LHCN-M2 (cell line): ENCODE data around the gene ATN1. TPM values are rescaled to one million over a fixed set of nuclear protein-coding genes. Genes with fewer than 3 reads are reported as not detected.

Source experiments
- DNase-seq: peaks from one replicate; pipeline ENCODE4 v3.0.0-alpha.2; 2012; ENCODE audit warnings: low read depth
- total RNA-seq: library from RNA; depleted of rRNA; stranded (reverse); fragments of >200 nt; gene quantifications from 2 replicates; pipeline ENCODE4 v1.2.3, GENCODE V29; 2014

Gene ATN1
- total RNA-seq, 1 experiment from 2014 or later, result 15.4 TPM

DNA sequence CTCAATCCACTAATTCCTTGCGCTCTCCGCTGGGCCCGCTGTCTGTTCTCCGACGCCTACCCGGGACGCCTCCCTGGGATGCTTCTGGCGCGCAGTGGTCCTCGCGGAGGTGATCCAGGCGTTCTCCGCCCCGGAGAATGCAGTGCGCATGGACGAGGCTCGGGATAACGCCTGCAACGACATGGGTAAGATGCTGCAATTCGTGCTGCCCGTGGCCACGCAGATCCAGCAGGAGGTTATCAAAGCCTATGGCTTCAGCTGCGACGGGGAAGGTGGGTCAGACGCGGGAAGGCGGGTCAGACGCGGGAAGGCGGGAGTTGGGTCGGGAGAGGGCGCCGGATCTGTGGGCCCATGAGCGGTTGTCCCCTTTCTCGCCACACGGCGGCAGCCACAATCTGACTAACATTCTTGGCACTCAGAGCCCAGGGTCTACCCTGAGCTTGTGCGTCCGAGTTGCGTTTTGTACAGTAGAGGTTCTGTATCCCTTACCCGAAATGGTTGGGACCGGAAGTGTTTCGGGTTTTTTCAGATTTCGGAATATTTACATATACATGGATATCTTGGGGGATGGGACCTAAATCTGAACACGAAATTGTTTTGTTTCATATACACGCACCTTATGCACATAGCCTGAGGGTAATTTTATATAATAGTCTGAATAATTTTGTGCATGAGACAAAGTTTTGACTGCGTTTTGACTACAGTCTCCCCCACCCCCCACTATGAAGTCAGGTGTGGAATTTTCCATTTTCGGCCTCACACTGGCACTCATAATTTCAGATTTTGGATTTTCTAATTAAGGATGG lies 16.8 kb downstream of the ATN1 start:
- DNase-seq, result peak; percentile 90

DNA sequence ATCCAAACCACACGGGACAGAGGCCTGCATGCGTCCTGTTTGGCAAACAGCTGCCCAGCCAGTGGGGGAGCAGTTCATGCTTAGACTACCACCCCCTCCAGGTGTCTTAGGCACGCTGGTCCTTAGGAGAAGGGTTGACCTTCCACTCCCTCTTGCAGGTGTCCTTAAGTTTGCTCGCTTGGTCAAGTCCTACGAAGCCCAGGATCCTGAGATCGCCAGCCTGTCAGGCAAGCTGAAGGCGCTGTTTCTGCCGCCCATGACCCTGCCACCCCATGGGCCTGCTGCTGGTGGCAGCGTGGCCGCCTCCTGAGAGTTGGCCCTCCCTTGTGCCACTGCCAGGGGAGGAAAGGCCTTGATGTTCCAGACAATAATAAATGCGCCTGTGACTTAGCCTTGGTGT lies 17.9 kb downstream of the ATN1 start:
- DNase-seq, result no peak

DNA sequence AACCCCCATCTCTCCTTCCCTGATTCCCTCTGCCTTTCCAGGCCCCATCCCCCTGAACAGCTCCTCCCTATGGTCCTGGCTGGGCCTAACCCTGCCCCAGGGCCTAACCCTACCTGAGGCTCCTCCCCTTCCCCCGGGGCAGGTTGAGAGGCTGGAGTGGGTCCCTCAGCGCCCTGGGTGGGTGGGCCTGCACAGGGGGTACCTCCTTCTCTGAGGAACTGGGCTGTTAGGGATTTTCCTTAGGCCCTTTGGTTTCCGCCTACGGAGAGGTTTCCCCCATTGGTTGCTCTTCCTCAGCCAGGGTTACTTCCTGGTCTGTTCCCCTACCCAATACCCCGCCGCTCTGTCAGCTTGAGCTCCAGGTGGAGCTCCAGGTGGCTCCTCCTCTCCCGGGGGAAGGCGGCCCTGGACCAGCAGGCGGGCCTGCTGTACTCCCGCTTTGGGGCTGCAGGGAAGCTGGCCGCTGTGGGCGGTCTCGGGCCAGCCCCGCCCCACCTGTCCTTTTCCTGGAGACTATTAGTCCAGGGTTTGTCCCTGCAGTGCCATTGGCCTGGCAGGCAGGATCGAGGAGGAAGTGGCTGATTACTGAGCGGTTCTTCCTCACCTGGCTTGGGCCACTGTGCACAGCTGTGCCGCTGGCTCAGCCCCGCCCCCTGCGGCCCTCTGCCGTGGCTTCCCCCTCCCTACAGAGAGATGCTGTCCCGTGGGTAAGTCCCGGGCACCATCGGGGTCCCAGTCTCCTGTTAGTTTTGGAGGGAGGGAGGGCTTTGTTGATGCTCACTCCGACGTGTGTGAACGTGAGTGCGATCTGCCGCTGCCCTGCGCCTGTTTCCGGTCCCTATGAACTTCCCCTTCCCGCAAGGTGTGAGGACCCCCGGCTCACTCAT lies 18.5 kb downstream of the ATN1 start:
- no peak for DNase-seq

DNA sequence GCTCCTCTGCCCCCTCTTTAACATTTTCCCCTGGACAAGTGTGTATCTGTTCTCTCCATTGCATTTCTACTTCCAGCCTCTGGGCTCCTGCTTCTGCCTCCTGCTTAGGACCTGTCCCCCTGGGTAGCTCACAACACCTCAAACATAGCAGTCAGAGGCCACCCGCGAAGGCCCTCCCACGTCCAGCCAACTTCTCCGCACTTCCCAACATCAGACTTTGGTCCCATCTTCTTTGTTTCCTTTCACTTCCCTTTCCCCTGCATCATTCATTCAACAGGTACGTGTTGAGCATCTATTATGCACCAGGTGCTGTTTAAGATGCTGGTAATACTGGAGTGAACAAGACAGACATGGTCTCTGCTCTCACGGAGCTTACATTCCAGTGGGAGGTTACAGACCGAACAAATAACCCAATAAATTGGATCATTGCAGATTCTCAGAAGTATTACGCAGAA lies 19.2 kb downstream of the ATN1 start:
- DNase-seq, result no peak

DNA sequence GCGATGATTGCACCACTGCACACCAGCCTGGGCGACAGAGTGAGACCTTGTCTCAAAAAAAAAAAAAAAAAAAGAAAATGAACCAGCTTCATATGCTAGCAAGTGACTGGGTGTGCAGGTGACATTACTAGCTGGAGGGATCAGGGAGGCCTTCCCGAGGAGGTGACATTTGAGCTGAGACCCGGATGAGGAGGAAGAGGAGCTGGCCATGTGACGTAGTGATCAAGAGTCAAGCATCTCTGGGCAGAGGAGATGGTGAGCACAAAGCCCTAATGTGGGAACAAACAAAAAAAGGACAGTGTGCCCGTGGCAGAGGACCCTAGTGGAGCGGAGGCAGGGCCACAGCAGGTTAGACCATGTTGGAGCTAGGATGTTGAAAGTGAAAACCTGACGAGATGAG lies 19.9 kb downstream of the ATN1 start:
- DNase-seq, result no peak

DNA sequence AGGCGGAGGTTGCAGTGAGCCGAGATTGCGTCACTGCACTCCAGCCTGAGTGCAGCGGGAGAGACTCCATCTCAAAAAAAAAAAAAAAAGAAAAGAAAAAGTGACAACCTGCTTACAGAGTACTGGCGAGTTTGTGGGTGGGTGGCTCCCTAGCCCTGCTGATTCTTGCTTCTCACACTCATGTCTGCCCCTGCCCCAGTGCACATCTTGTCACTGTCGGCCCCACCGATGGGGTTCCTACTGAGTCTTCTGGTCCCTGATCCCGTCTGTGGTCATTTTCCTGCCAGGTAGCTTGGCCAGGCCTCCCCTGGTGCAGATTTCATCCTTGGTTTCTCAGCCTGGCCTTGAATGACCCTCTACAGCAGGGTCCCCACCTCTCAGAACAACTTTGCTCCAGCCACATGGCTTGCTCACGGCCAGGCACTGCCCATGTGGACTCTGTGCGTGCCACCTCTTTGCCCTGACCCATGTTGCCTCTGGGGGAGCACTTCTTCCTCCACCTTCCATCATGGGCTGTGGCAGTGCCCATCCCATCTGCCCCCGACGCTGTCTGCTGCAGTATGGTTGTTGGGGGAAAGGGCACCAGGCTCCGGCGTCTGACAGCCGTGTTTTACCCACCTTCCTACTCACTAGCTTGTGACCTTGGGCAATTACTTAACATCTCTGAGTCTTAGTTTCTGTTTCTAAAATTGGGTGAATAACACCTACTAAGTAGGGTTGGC lies 21.3 kb downstream of the ATN1 start:
- no peak for DNase-seq

DNA sequence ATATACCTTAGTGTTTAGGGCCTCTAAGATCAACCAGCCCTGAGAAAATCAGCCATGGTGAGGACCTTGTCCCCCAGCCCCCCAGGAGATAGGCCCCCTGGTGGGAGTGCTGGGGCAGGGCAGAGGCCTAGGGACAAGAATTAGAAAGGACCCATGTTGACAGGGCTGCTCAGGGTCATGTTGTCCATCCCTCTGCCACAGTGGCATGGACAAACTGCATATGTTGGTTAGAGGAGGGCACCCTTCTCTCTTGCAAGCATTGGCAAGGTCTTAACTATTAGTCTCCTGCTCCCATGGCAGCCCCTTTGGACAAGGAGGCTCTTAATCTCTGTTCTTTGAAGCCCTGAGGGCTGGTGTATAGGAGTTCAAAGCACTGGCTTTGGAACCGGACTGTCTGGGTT lies 22.6 kb downstream of the ATN1 start:
- no peak for DNase-seq

DNA sequence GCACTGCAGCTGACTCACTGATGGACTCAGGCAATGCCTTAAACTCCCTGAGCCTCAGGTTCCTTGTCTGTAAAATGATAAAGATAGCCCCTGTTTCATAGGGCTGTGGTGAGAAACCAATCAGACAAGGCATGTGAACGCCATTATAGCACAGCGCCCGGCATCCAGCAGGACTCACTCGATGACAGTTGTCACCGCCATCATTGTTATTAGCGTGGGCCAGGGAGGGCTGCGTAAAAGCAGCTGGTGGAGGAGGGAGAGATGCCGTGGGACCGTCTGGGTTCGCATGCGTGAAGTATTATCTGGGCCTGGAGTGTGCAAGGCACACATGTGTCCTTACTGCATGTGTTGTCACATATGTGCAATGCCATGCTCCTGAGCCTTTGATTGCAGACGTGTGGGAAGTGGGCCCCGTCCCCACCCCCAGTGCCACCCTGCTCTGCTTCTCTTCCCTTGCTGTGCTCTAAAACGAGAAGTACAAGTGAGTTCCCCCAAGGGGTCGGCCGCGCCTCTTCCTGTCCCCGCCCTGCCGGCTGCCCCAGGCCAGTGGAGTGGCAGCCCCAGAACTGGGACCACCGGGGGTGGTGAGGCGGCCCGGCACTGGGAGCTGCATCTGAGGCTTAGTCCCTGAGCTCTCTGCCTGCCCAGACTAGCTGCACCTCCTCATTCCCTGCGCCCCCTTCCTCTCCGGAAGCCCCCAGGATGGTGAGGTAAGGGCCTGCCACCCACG lies 23.2 kb downstream of the ATN1 start, which contains the start of gene PTPN6:
Gene PTPN6, plus strand, starts transcription at position 546 of the 730 bp plus-strand sequence. Its CDS starts 157 bp downstream, at position 703.
- no peak for DNase-seq

DNA sequence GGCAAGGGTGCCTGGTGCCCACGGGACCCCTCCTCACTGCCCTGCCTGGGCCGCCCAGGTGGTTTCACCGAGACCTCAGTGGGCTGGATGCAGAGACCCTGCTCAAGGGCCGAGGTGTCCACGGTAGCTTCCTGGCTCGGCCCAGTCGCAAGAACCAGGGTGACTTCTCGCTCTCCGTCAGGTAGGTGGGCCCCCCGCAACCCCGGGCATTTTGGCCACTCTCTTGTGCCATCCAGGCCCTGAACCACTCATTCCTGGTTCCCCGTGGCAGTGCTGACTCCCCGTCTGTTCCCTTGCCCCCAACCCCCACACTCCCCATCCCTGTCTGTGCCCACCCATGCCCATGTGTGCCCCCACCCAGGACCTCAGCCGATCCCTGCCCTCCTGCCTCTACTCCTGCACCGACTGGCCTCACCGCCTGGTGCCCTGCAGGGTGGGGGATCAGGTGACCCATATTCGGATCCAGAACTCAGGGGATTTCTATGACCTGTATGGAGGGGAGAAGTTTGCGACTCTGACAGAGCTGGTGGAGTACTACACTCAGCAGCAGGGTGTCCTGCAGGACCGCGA lies 23.9 kb downstream of the ATN1 start:
- DNase-seq, result no peak

DNA sequence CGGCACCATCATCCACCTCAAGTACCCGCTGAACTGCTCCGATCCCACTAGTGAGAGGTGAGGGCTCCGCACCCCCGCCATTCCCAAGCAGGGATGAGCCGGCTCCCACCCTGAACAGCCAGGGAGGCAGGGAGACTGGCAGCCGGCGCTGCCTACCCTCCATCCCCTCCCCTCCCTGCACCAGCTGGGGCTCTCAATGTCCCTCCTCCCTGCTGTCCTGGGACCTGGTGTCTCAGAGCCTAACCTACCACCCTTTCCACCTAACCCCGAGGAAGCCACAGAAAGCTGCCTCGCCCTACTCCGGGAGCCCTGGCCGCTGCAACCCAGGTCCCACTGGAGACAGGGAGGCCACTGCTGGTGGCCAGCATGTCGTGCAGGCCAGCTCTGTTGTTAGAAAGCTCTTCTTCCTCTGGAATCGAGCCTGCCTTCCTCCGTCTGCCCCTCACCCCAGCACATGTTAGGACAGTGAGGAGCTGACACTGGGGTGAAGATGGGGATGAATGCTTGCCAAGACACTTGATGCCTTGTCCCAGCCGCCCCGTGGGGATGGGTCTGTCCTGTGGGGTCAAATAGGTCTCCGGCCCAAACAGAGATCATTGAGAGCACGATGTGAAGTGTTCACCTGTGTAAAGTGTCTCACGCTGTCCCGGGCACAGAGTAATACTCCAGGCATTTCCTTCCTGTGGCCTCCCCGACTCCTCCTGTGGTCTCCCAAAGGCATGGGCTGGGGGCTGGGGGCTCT lies 24.5 kb downstream of the ATN1 start:
- no peak for DNase-seq

DNA sequence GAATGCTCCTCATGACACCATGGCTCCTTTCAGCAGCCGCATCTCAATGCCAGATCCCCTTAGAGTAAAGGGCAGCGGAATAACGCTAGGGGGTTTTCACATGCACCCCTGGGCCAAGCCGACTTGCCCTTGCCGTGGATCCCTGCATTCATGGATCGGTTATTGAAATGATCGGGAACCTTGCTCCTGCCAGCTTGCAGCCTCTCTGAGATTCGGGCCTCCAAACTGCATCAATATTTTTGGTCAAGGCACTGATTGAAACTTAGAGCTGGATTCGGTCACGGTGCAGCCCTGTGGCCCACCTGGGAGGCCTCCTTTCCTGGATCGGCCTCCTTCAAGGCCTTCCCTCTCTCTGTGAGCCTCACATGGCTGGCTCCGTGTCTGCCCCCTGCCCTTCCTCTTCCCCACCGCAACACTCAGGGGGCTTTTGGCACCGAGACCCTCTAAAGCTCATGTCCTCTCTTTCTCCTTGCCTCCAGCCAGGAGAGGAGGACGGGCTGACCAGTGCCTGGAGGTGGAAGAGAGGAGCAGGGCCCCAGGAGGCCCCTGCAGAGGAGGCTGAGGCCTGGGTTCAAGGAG lies 25.2 kb downstream of the ATN1 start:
- no peak for DNase-seq

DNA sequence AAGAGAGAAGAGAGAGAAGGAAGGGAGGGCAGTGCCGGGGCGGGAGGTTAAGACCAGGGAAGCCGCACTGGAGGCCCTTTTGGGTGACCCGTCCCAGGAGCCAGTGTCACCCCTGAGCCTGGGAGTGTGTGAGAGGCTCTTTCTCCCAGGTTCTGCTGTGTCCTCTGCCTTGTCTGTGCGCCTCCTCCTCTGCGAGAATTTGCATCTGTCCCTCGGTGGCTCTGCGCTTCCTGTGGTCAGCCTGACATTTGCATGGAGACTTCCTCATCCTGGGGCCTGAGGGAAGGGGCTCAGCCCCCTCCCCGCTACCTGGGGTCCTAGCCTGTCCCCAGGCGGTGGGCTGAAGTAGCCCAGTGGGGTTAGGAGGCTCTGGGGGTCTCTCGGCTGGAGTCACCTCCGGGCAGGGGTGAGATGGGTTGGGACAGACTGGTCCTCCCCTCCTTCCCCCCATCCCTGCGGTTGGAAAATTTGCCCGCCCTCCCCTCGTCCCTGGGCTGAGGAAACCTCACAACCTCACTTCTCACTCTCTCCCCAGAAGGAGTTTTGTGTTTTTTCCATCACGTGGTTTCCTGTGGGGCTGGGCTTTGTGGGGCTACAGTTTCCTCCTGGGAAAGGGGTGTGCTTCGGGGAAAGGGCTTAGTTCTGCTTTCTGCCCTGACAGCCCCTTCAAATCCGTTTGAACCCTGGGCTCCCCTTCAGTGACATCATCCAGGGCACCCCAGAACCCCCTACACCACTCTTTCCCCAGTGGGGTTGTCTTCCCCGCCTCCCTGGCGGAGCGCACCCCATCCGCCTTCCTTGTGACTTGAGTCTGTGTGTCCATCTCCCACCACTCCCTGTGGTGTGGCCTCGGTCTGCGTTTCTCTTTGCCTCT lies 25.9 kb downstream of the ATN1 start:
- DNase-seq, result no peak

DNA sequence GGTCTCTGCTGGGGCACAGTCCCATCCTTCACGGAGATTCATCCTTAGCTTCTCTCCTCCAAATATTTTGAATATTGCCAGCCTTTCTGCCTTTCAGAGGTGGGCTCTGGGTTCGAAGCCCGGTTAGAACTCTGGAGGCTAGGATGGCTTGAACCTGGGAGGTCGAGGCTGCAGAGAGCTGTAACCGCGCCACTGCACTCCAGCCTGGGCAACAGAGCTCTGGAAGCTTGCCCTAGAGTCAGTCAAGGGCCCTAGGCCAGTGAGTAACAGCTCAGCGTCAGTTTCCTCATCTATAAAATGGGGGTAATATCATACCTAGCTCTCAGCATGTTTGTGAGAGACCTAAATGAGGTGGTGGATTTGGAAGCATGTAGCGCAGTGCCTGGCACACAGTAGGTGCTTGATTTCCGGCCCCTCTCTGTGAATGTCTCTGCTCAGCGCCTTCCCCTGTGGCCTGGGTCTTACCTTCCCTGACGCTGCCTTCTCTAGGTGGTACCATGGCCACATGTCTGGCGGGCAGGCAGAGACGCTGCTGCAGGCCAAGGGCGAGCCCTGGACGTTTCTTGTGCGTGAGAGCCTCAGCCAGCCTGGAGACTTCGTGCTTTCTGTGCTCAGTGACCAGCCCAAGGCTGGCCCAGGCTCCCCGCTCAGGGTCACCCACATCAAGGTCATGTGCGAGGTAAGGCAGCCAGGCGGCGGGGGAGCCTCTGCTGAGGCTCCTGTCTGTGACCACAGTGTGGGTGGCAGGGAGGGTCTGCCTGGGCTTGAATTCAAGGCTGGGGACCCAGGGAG lies 26.8 kb downstream of the ATN1 start:
- no peak for DNase-seq

DNA sequence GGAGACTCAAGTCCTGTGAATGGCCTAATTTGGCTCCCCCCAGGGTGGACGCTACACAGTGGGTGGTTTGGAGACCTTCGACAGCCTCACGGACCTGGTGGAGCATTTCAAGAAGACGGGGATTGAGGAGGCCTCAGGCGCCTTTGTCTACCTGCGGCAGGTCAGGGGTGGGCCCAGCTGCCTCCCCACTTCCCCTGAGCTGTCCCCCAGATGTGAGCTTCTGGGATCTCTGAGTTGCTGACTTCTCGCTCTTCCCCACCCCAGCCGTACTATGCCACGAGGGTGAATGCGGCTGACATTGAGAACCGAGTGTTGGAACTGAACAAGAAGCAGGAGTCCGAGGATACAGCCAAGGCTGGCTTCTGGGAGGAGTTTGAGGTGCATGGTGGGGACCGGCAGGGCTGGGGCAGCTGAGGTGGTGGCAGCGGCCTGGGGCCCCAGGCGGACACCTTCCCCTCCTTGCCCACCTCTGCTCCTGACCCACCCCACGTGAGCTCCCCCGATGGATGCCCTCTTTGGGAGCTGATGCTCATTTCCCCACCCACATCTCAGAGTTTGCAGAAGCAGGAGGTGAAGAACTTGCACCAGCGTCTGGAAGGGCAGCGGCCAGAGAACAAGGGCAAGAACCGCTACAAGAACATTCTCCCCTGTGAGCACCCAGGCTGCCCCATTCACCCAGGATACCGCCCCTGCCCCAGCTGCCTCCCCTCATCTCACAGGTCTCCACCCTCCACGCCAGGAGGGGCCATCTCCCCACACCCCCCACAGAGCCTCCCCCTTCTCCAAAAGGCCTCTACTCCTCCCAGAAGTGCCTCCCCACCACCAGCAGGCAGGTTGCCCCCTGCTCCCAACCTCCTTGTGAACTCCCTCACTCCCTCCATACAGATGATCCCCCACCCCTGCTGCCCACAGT lies 27.6 kb downstream of the ATN1 start:
- DNase-seq, result no peak

DNA sequence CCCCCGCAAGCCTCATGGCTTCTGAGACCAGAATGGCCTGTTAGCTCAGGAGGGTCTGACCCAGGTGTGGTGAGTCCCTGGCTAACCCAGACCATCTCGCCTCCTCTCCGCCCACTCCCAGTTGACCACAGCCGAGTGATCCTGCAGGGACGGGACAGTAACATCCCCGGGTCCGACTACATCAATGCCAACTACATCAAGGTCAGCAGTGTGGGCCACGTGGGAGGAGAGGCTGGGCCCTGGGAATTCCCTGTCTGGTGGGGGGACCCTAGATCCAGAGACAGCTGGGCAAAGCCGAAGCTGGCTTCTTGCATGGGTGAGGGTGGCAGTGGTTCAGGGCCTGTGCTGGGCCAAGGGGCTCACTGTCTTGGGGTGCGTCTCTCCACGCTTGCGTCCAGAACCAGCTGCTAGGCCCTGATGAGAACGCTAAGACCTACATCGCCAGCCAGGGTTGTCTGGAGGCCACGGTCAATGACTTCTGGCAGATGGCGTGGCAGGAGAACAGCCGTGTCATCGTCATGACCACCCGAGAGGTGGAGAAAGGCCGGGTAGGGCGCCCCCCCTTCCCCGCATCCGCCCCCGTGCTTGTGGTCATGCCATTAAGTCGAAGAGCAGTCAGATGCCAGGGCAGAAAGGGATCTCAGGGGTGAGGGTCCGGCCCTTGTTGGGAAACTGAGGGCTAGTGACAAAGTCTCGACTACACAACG lies 28.4 kb downstream of the ATN1 start:
- no peak for DNase-seq

DNA sequence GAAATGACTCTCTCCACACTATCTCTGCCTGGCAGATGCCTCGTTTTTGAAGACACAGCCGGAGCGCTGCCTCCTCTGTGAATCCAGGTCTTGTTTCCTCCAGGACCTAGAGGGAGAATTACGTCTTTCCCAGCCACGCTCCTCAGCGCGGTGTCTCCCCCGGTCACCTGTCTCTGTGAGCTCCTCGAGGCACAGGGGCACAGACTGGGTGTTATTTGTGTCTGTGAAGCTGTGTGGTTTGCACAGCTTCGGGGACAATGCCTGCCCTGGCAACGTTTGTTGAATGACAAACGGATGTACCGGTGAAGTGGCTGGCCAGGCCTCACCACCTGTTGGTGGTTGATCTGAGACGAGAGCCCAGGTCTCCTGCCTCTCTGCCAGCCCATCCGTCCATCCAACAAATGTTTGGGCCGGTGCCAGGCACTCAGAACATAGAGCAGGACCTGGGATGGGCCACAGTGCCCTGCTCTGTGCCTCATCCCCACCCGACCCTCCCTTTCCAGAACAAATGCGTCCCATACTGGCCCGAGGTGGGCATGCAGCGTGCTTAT lies 29.5 kb downstream of the ATN1 start:
- no peak for DNase-seq
